Adipose tissue (tissue), 3 donors: ENCODE data around the gene TRIM52. TPM values are rescaled to one million over a fixed set of nuclear protein-coding genes. Genes with fewer than 3 reads are reported as not detected.

Experiments used
- H3K27ac ChIP-seq: one replicate; pipeline ENCODE4 v1.5.1; 2013; ENCODE audit warnings: low read depth, low read length
- WGBS, 3 donors: extraction: QIAGEN DNeasy Blood & Tissue Kit; methylation state at CpG; one replicate each; pipeline ENCODE4 v1.1.7; 2013; 5-methylcytosine and 5-hydroxymethylcytosine counted together
- polyA plus RNA-seq, 3 donors: library from polyadenylated mRNA; stranded (reverse); fragments of 200-250 nt; gene quantifications; one replicate each; pipeline ENCODE4 v1.2.3, GENCODE V29; 2013
- donor health status: healthy with polysubstance abuse.
- donor health status: Bipolar disorder and iron deficiency.
- donor health status: healthy.

The TRIM52 gene
- polyA plus RNA-seq, 3 donors, result 6.7 to 8.3 (median 7.3) TPM

GRCh38 chr5:181259974-181260719 is 796 bp downstream of the TRIM52 start:
- WGBS, 3 donors, result 1 to 3% (median 2%) methylated on average over 26 of the region's 26 CpGs

GRCh38 chr5:181259283-181259682 is 1.7 kb downstream of the TRIM52 start:
- no peak overlapping the region for H3K27ac ChIP-seq
- 27 to 47% (median 34%) methylated on average over 2 of the region's 2 CpGs for WGBS, 3 donors

More at GRCh38 chr5:181259974-181260719, 796 bp downstream of the TRIM52 start:
- no peak overlapping the region for H3K27ac ChIP-seq

GRCh38 chr5:181258576-181258975 is 2.4 kb downstream of the TRIM52 start:
- WGBS, 3 donors, result 33 to 63% (median 61%) methylated on average over 3 of the region's 3 CpGs
- no peak overlapping the region for H3K27ac ChIP-seq

- 76 to 80% (median 77%) methylated on average over 7 of the region's 7 CpGs for WGBS, 3 donors
- H3K27ac ChIP-seq, result no peak overlapping the region
Measured at GRCh38 chr5:181255836-181256578, 4.9 kb downstream of the TRIM52 start.

GRCh38 chr5:181255276-181255675 is 5.7 kb downstream of the TRIM52 start:
- WGBS, 3 donors, result 35 to 67% (median 51%) methylated on average over 1 of the region's 1 CpG
- no peak overlapping the region for H3K27ac ChIP-seq

GRCh38 chr5:181248277-181248676 is 12.7 kb downstream of the TRIM52 start:
- no peak overlapping the region for H3K27ac ChIP-seq
- WGBS, 3 donors, result 68 to 87% (median 76%) methylated on average over 4 of the region's 4 CpGs

- peak overlapping the region; percentile 95 for H3K27ac ChIP-seq
- WGBS, 3 donors, result 0 to 1% (median 0%) methylated on average over 53 to 55 of the region's 55 CpGs
Measured at GRCh38 chr5:181246276-181247049, 14.5 kb downstream of the TRIM52 start.

GRCh38 chr5:181245427-181246275 is 15.3 kb downstream of the TRIM52 start:
- WGBS, 3 donors, result 24 to 29% (median 26%) methylated on average over 29 to 34 of the region's 34 CpGs
- peak overlapping the region; percentile 95 for H3K27ac ChIP-seq

- 0 to 1% (median 0%) methylated on average over 50 of the region's 50 CpGs for WGBS, 3 donors
- H3K27ac ChIP-seq, result peak within 1 kb of the TSS; percentile 71
Measured at GRCh38 chr5:181243564-181244343, 17.2 kb downstream of the TRIM52 start, which contains the start of gene RACK1. TSS of gene RACK1 (minus strand) at chr5:181243906. CDS start at chr5:181243800, 106 bp downstream.

GRCh38 chr5:181243018-181243563 is 17.9 kb downstream of the TRIM52 start:
- WGBS, 3 donors, result 0 to 1% (median 0%) methylated on average over 21 to 25 of the region's 25 CpGs
- H3K27ac ChIP-seq, result peak overlapping the region; percentile 71

- WGBS, 3 donors, result 35 to 49% (median 42%) methylated on average over 6 of the region's 6 CpGs
- no peak overlapping the region for H3K27ac ChIP-seq
Measured at GRCh38 chr5:181242031-181242451, 18.9 kb downstream of the TRIM52 start.

GRCh38 chr5:181241393-181241975 is 19.5 kb downstream of the TRIM52 start:
- 25 to 35% (median 35%) methylated on average over 6 of the region's 6 CpGs for WGBS, 3 donors
- no peak overlapping the region for H3K27ac ChIP-seq

- H3K27ac ChIP-seq, result no peak overlapping the region
- 90 to 93% (median 92%) methylated on average over 9 of the region's 9 CpGs for whole genome bisulfite sequencing, 3 donors
Measured at GRCh38 chr5:181239062-181239663, 21.8 kb downstream of the TRIM52 start.

- WGBS, 3 donors, result 91 to 96% (median 93%) methylated on average over 5 of the region's 5 CpGs
- H3K27ac ChIP-seq, result no peak overlapping the region
Measured at GRCh38 chr5:181237729-181238385, 23.1 kb downstream of the TRIM52 start.

- 79 to 88% (median 88%) methylated on average over 10 of the region's 10 CpGs for WGBS, 3 donors
- no peak overlapping the region for H3K27ac ChIP-seq
Measured at GRCh38 chr5:181236954-181237641, 23.8 kb downstream of the TRIM52 start.
